HepG2 (cell line): ENCODE measurements around the gene CA11. TPM values are rescaled to one million over a fixed set of nuclear protein-coding genes. Genes with fewer than 3 reads are reported as not detected.

ENCODE experiments used
- ATAC-seq: fragments of 200-7000 bp; cut with Tn5 transposase; 3 replicates; pipeline ENCODE4 v1.9.1; 2020; ENCODE audit warnings: mild to moderate bottlenecking, moderate library complexity
- BruUV-seq: library from RNA; stranded (reverse); fragments of 400-500 nt; replicated peaks from 2 replicates; lab custom pipeline; 2021; lab: Mats Ljungman, UMichigan
- CTCF ChIA-PET: fragments of 300-600 bp; formaldehyde crosslinking; extraction: SDS; loops from one replicate; lab custom pipeline; 2021; ENCODE audit warnings: low total read pairs, inconsistent platforms, low intra/inter-chr PET ratio; lab: Yijun Ruan, JAX
- POLR2A ChIA-PET: fragments of 350-600 bp; sonication (Branson Sonifier 250); formaldehyde crosslinking; loops from one replicate; lab custom pipeline; 2020; ENCODE audit warnings: antibody characterized with exemption, inconsistent platforms; lab: Yijun Ruan, JAX
- DNase-seq: peaks from one replicate; pipeline ENCODE4 v3.0.0-alpha.2; 2015; ENCODE audit warnings: low spot score
- FAIRE-seq: peaks from 3 replicates; lab custom pipeline; 2011; peaks lifted over from hg19 to GRCh38; lab: Jason Lieb, UNC
- H2AFZ ChIP-seq: one replicate; pipeline ENCODE4 v1.6.1; 2011; ENCODE audit warnings: low read length, inconsistent platforms
- H3K27ac ChIP-seq: fragments of 300-600 bp; 3 replicates; pipeline ENCODE4 v1.8.0; 2011; ENCODE audit warnings: mixed run types, mild to moderate bottlenecking, mixed read lengths, low read length, inconsistent platforms; ENCODE audit not compliant: insufficient read depth; ENCODE audit errors: extremely low read length
- H3K27me3 ChIP-seq, 2 experiments: fragments of 200-600 bp in 1 of 2; 2 replicates in 1 of 2; 3 replicates in 1 of 2; pipeline versions ENCODE4 v1.6.0 to v1.8.0; 2011; ENCODE audit warnings: low read length in 2 of 2, mild to moderate bottlenecking in 2 of 2, moderate library complexity in 2 of 2, inconsistent platforms in 1 of 2; ENCODE audit not compliant: insufficient read depth in 2 of 2, control insufficient read depth in 1 of 2
- H3K36me3 ChIP-seq, 2 experiments: fragments of 200-600 bp in 1 of 2; replicated peaks in 1 of 2; 2 replicates in 1 of 2; 3 replicates in 1 of 2; pipeline versions ENCODE4 v1.5.1 to v1.8.0; 2011; ENCODE audit warnings: low read length in 2 of 2, inconsistent platforms in 1 of 2; ENCODE audit not compliant: insufficient read depth in 2 of 2, control insufficient read depth in 1 of 2
- H3K4me1 ChIP-seq: 2 replicates; pipeline ENCODE4 v1.5.1; 2012; ENCODE audit warnings: low read length, inconsistent platforms; ENCODE audit not compliant: insufficient read depth
- H3K4me2 ChIP-seq: 2 replicates; pipeline ENCODE4 v1.6.0; 2011; ENCODE audit warnings: low read depth, low read length, inconsistent platforms
- H3K4me3 ChIP-seq, 3 experiments: fragments of 200-600 bp in 1 of 3; sonication (generic), shearing (Covaris generic) in 1 of 3; replicated peaks in 1 of 3; 2 replicates each; pipeline ENCODE4 v1.5.1; 2011 to 2016; ENCODE audit warnings: low read length in 3 of 3, inconsistent platforms in 2 of 3, low read depth in 2 of 3, mild to moderate bottlenecking in 2 of 3, control low read depth in 1 of 3, mixed read lengths in 1 of 3; ENCODE audit not compliant: insufficient read depth in 1 of 3
- H3K79me2 ChIP-seq: one replicate; pipeline ENCODE4 v1.6.1; 2011; ENCODE audit warnings: low read length, inconsistent platforms; ENCODE audit not compliant: insufficient read depth
- H3K9ac ChIP-seq: 2 replicates; pipeline ENCODE4 v1.6.0; 2011; ENCODE audit warnings: mild to moderate bottlenecking, low read depth, low read length, inconsistent platforms; ENCODE audit not compliant: insufficient read depth
- H3K9me3 ChIP-seq: 2 replicates; pipeline ENCODE4 v1.5.1; 2012; ENCODE audit warnings: mild to moderate bottlenecking, low read length
- H4K20me1 ChIP-seq: 2 replicates; pipeline ENCODE4 v1.6.0; 2011; ENCODE audit warnings: inconsistent platforms, mild to moderate bottlenecking, low read length, moderate library complexity; ENCODE audit not compliant: insufficient read depth
- GLI4 ChIP-seq: sonication (generic); formaldehyde crosslinking; IDR thresholded peaks from 2 replicates; pipeline ENCODE4 v1.5.1; 2020; ENCODE audit warnings: missing genetic modification reagents, mild to moderate bottlenecking, moderate library complexity, borderline replicate concordance
- SRSF9 ChIP-seq: fragments of 200-400 bp; formaldehyde crosslinking; IDR thresholded peaks from 2 replicates; pipeline ENCODE4 v1.6.1; 2018; ENCODE audit warnings: borderline replicate concordance, mild to moderate bottlenecking, low read depth, low read length; ENCODE audit not compliant: insufficient read depth, poor library complexity, severe bottlenecking
- XBP1 ChIP-seq: sonication (generic); formaldehyde crosslinking; IDR thresholded peaks from 2 replicates; pipeline ENCODE4 v1.5.0; 2020; ENCODE audit warnings: missing genetic modification reagents
- ZMAT3 ChIP-seq: sonication (generic); formaldehyde crosslinking; conservative IDR thresholded peaks from 2 replicates; pipeline ENCODE4 v1.7.0; 2021; ENCODE audit warnings: missing genetic modification reagents
- ZNF33A ChIP-seq: sonication (generic); formaldehyde crosslinking; IDR thresholded peaks from 2 replicates; pipeline ENCODE4 v1.5.1; 2020; ENCODE audit warnings: missing genetic modification reagents, mild to moderate bottlenecking, moderate library complexity, borderline replicate concordance
- ZNF670 ChIP-seq: sonication (generic); formaldehyde crosslinking; IDR thresholded peaks from 2 replicates; pipeline ENCODE4 v1.8.0; 2022; ENCODE audit warnings: mild to moderate bottlenecking, missing genetic modification reagents, borderline replicate concordance
- ZSCAN9 ChIP-seq: IDR thresholded peaks from 2 replicates; pipeline ENCODE4 v1.6.1; 2016; ENCODE audit warnings: borderline replicate concordance
- WGBS: methylation state at CpG from one replicate; pipeline ENCODE4 v1.1.6; 2017; ENCODE audit warnings: low lambda C conversion rate; 5-methylcytosine and 5-hydroxymethylcytosine counted together
- in situ Hi-C: cut with HindIII; loops from 2 replicates; pipeline ENCODE4 v1.10.0; 2017; ENCODE audit warnings: low pct_unique_long_range_greater_than_20kb; ENCODE audit not compliant: extremely low pct_ligation_motif_present
- intact Hi-C: fragments of 100-400 bp; cut with micrococcal nuclease; formaldehyde crosslinking; loops from one replicate; pipeline ENCODE4 v1.10.0; 2022; ENCODE audit not compliant: unreplicated experiment
- polyA plus RNA-seq, 8 experiments: library from polyadenylated mRNA; depleted of rRNA in 3 of 8; stranded (reverse) in 7 of 8; unstranded in 1 of 8; fragments of >200 nt; fragmentation: Illumina TruSeq in 4 of 8; extraction: Trizol in 4 of 8; gene quantifications; 2 replicates each; pipeline versions ENCODE4 v1.2.1 to v1.2.3, GENCODE V29; 2011 to 2016; ENCODE audit warnings: low read depth in 4 of 8, missing spikeins in 1 of 8, mixed read lengths in 1 of 8; ENCODE audit not compliant: insufficient read depth in 1 of 8
- total RNA-seq, 5 experiments: library from RNA; depleted of rRNA; stranded (reverse); fragments of >200 nt; fragmentation: Illumina TruSeq; extraction: Trizol; gene quantifications; 2 replicates each; pipeline ENCODE4 v1.2.3, GENCODE V29; 2016; ENCODE audit warnings: low read depth in 1 of 5
- TF ChIP-seq, protein P1 (sequence below): sonication (generic); formaldehyde crosslinking; IDR thresholded peaks from 2 replicates; pipeline ENCODE4 v1.4.0; 2020; ENCODE audit warnings: mild to moderate bottlenecking, missing genetic modification reagents
- TF ChIP-seq, protein P2 (sequence below): sonication (generic); formaldehyde crosslinking; IDR thresholded peaks from 2 replicates; pipeline ENCODE4 v1.4.0; 2020; ENCODE audit warnings: mild to moderate bottlenecking, low read depth, missing genetic modification reagents

CA11 gene
- total and polyA plus RNA-seq, 2 of the 13 experiments (the other 11 are each of a cell fraction or from before 2014, with no cell fraction given), result 0.41 to 0.58 TPM

DNA sequence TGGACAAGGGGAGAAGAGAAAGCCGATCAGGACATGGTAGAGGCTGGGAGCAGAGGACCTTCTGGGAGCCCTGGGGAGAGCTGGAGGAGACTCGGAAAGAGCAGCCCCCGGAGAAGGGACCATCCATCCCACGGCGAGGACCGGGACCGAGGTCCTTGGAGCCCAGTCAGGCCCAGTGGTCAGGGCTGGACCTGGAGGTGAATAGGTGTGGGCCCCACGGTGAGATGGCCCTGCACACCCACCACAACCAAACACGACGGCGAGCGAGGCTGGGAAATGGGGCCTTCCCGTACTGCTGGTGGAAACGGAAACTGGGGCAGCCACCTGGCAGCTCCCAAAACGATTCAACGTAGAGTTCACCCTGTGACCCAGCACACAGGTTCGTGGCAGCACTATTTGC is 30.5 kb upstream of the CA11 start:
- Histone ChIP-seq H3K27ac (no peak overlapping the region), H3K4me1 (peaks cover 24% of the 10 kb centered on the region), H3K9ac (no peak overlapping the region), H3K4me3 (no peak overlapping the region), H3K36me3 (no peaks in the 10 kb centered on the region), H3K79me2 (no peaks in the 10 kb centered on the region), H3K27me3 (peaks cover 6 to 22% of the 10 kb centered on the region in 2 experiments; a peak in 4 of 5 replicates), H2AFZ (no peak overlapping the region), H3K9me3 (no peaks in the 10 kb centered on the region), H3K4me2 (no peak overlapping the region), H4K20me1 (no peaks in the 10 kb centered on the region)
- no peak for FAIRE-seq
- WGBS, result 53% methylated on average over 16 of the region's 17 CpGs
- in situ Hi-C loops (loop anchor here (10.0 kb wide), 2 partner anchors 108 to 158 kb away; partner anchors contain the start of gene HSD17B14), intact Hi-C loops (loop anchor here (5.0 kb wide), 1 partner anchor 36 kb away; no protein-coding TSS in a partner anchor)
- no peak for DNase-seq
- ATAC-seq, result no peak
- CTCF ChIA-PET, result interaction anchor here (2.0 kb wide), 1 partner anchor 62 kb away, joined by 18 read pairs; no protein-coding TSS in a partner anchor
- BruUV-seq, result no TSS peak
- POLR2A ChIA-PET, result interaction anchor here (0.6 kb wide), 1 partner anchor 1063 kb away, joined by 4 read pairs; no protein-coding TSS in a partner anchor
- TF ChIP-seq, protein P1, sequence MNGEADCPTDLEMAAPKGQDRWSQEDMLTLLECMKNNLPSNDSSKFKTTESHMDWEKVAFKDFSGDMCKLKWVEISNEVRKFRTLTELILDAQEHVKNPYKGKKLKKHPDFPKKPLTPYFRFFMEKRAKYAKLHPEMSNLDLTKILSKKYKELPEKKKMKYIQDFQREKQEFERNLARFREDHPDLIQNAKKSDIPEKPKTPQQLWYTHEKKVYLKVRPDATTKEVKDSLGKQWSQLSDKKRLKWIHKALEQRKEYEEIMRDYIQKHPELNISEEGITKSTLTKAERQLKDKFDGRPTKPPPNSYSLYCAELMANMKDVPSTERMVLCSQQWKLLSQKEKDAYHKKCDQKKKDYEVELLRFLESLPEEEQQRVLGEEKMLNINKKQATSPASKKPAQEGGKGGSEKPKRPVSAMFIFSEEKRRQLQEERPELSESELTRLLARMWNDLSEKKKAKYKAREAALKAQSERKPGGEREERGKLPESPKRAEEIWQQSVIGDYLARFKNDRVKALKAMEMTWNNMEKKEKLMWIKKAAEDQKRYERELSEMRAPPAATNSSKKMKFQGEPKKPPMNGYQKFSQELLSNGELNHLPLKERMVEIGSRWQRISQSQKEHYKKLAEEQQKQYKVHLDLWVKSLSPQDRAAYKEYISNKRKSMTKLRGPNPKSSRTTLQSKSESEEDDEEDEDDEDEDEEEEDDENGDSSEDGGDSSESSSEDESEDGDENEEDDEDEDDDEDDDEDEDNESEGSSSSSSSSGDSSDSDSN (CRISPR knock-in tag), result no peak
- no peak for TF ChIP-seq ZNF670 (CRISPR knock-in tag)
- TF ChIP-seq, protein P2, sequence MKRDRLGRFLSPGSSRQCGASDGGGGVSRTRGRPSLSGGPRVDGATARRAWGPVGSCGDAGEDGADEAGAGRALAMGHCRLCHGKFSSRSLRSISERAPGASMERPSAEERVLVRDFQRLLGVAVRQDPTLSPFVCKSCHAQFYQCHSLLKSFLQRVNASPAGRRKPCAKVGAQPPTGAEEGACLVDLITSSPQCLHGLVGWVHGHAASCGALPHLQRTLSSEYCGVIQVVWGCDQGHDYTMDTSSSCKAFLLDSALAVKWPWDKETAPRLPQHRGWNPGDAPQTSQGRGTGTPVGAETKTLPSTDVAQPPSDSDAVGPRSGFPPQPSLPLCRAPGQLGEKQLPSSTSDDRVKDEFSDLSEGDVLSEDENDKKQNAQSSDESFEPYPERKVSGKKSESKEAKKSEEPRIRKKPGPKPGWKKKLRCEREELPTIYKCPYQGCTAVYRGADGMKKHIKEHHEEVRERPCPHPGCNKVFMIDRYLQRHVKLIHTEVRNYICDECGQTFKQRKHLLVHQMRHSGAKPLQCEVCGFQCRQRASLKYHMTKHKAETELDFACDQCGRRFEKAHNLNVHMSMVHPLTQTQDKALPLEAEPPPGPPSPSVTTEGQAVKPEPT (CRISPR knock-in tag), result no peak
- no peak for TF ChIP-seq SRSF9
- no peak for TF ChIP-seq XBP1 (CRISPR knock-in tag)
- no peak for TF ChIP-seq ZMAT3
- TF ChIP-seq ZSCAN9 (CRISPR knock-in tag), result no peak
- no peak for TF ChIP-seq ZNF33A (CRISPR knock-in tag)
- TF ChIP-seq GLI4 (CRISPR knock-in tag), result no peak
